H1 (cell line): ENCODE measurements around the gene TGFB2. TPM values are rescaled to one million over a fixed set of nuclear protein-coding genes. Genes with fewer than 3 reads are reported as not detected.

Experiments
- CTCF ChIA-PET: fragments of 300-600 bp; sonication (Branson Sonifier 250); formaldehyde crosslinking; loops from one replicate; lab custom pipeline; 2021; ENCODE audit not compliant: partially characterized antibody; lab: Charles Lee
- POLR2A ChIA-PET: fragments of 300-600 bp; sonication (Branson Sonifier 250); formaldehyde crosslinking; loops from one replicate; lab custom pipeline; 2021; ENCODE audit warnings: inconsistent platforms; ENCODE audit not compliant: partially characterized antibody; lab: Charles Lee
- DNase-seq, 2 experiments: peaks; one replicate each; pipeline versions ENCODE4 v3.0.0 to v3.0.0-alpha.2; 2010 to 2022; ENCODE audit warnings: low spot score in 2 of 2, low read depth in 1 of 2, mixed read lengths in 1 of 2
- FAIRE-seq: peaks from 2 replicates; lab custom pipeline; 2011; peaks lifted over from hg19 to GRCh38; lab: Jason Lieb, UNC
- H2AFZ ChIP-seq: 2 replicates; pipeline ENCODE4 v1.8.1; 2012; ENCODE audit warnings: low read length, inconsistent platforms
- H2AK5ac ChIP-seq: 2 replicates; pipeline ENCODE4 v1.6.1; 2013; ENCODE audit warnings: low read depth, low read length
- H2BK120ac ChIP-seq: replicated peaks from 2 replicates; pipeline ENCODE3; 2013; ENCODE audit warnings: low read depth, low read length, inconsistent platforms
- H2BK12ac ChIP-seq: 2 replicates; pipeline ENCODE4 v1.6.1; 2013; ENCODE audit warnings: low read depth, low read length
- H2BK15ac ChIP-seq: 2 replicates; pipeline ENCODE4 v1.6.1; 2013; ENCODE audit warnings: low read length
- H2BK20ac ChIP-seq: 2 replicates; pipeline ENCODE4 v1.6.1; 2013; ENCODE audit warnings: low read length
- H2BK5ac ChIP-seq: 2 replicates; pipeline ENCODE4 v1.6.1; 2013; ENCODE audit warnings: low read depth, low read length
- H3K14ac ChIP-seq: 2 replicates; pipeline ENCODE4 v1.6.1; 2013; ENCODE audit warnings: inconsistent platforms; ENCODE audit not compliant: insufficient read length
- H3K18ac ChIP-seq: 2 replicates; pipeline ENCODE4 v1.6.1; 2013; ENCODE audit warnings: low read length; ENCODE audit errors: extremely low read depth
- H3K23ac ChIP-seq: 2 replicates; pipeline ENCODE4 v1.6.1; 2013; ENCODE audit warnings: inconsistent platforms; ENCODE audit not compliant: insufficient read length
- H3K23me2 ChIP-seq: 2 replicates; pipeline ENCODE4 v1.6.1; 2013; ENCODE audit warnings: low read depth, low read length
- H3K27ac ChIP-seq: 2 replicates; pipeline ENCODE4 v1.6.1; 2011; ENCODE audit warnings: low read depth, low read length, inconsistent platforms
- H3K27me3 ChIP-seq, 4 experiments: replicated peaks in 1 of 4; 1 replicate in 1 of 4; 2 replicates in 3 of 4; pipeline versions ENCODE4 v1.6.1 to v1.8.1; 2011 to 2013; ENCODE audit warnings: low read length in 3 of 4, mild to moderate bottlenecking in 3 of 4, inconsistent platforms in 2 of 4, mixed read lengths in 2 of 4, moderate library complexity in 1 of 4; ENCODE audit not compliant: control insufficient read depth in 3 of 4, insufficient read depth in 3 of 4; ENCODE audit errors: extremely low read depth in 1 of 4
- H3K36me3 ChIP-seq, 4 experiments: 2 replicates each; pipeline versions ENCODE4 v1.6.1 to v1.8.1; 2011 to 2013; ENCODE audit warnings: mild to moderate bottlenecking in 4 of 4, low read length in 3 of 4, moderate library complexity in 2 of 4, control low read depth in 1 of 4, inconsistent platforms in 1 of 4; ENCODE audit not compliant: insufficient read depth in 4 of 4, control insufficient read depth in 2 of 4
- H3K4ac ChIP-seq: replicated peaks from 2 replicates; pipeline ENCODE3; 2013; ENCODE audit warnings: low read length, low read depth, mixed read lengths, inconsistent platforms; ENCODE audit not compliant: insufficient read length
- H3K4me1 ChIP-seq, 4 experiments: replicated peaks in 1 of 4; 1 replicate in 1 of 4; 2 replicates in 3 of 4; pipeline versions ENCODE4 v1.6.1 to v1.8.1; 2011 to 2013; ENCODE audit warnings: low read length in 3 of 4, inconsistent platforms in 2 of 4, mixed read lengths in 1 of 4; ENCODE audit not compliant: insufficient read depth in 4 of 4, control insufficient read depth in 3 of 4
- H3K4me2 ChIP-seq, 2 experiments: 2 replicates each; pipeline versions ENCODE4 v1.6.1 to v1.8.1; 2011 to 2013; ENCODE audit warnings: low read depth in 2 of 2, low read length in 2 of 2, control low read depth in 1 of 2, inconsistent platforms in 1 of 2, mild to moderate bottlenecking in 1 of 2; ENCODE audit not compliant: insufficient read depth in 1 of 2
- H3K4me3 ChIP-seq, 4 experiments: fragments of 200-600, 300-600 bp in 1 of 4; sonication (generic), shearing (Covaris generic), sonication (Bioruptor Twin) in 1 of 4; 2 replicates each; pipeline versions ENCODE4 v1.5.1 to v1.8.1; 2011 to 2016; ENCODE audit warnings: low read length in 4 of 4, low read depth in 3 of 4, control low read depth in 2 of 4, inconsistent platforms in 2 of 4, mild to moderate bottlenecking in 2 of 4, mixed read lengths in 1 of 4, moderate library complexity in 1 of 4; ENCODE audit not compliant: insufficient read depth in 2 of 4; ENCODE audit errors: extremely low read depth in 1 of 4
- H3K56ac ChIP-seq: replicated peaks from 2 replicates; pipeline ENCODE3; 2013; ENCODE audit warnings: low read depth, mild to moderate bottlenecking, mixed read lengths, low read length, inconsistent platforms; ENCODE audit not compliant: insufficient read length
- H3K79me1 ChIP-seq: 2 replicates; pipeline ENCODE4 v1.6.1; 2013; ENCODE audit warnings: low read depth, low read length, control low read depth
- H3K79me2 ChIP-seq, 2 experiments: 2 replicates each; pipeline versions ENCODE4 v1.6.1 to v1.8.1; 2012 to 2013; ENCODE audit warnings: low read length in 2 of 2, mild to moderate bottlenecking in 2 of 2, inconsistent platforms in 1 of 2; ENCODE audit not compliant: insufficient read depth in 2 of 2, control insufficient read depth in 1 of 2
- H3K9ac ChIP-seq, 4 experiments: replicated peaks in 1 of 4; 1 replicate in 1 of 4; 2 replicates in 3 of 4; pipeline versions ENCODE4 v1.6.1 to v1.8.1; 2011 to 2013; ENCODE audit warnings: low read depth in 3 of 4, low read length in 3 of 4, control low read depth in 2 of 4, mild to moderate bottlenecking in 2 of 4, moderate library complexity in 2 of 4, inconsistent platforms in 1 of 4; ENCODE audit errors: extremely low read depth in 1 of 4
- H3K9me3 ChIP-seq, 2 experiments: 2 replicates each; pipeline versions ENCODE4 v1.6.1 to v1.8.1; 2012 to 2013; ENCODE audit warnings: mild to moderate bottlenecking in 2 of 2, moderate library complexity in 2 of 2, control low read depth in 1 of 2, inconsistent platforms in 1 of 2, low read depth in 1 of 2, low read length in 1 of 2, mixed read lengths in 1 of 2; ENCODE audit not compliant: insufficient read depth in 2 of 2
- H4K20me1 ChIP-seq, 2 experiments: replicated peaks in 1 of 2; 2 replicates each; pipeline versions ENCODE3 to v1.8.1; 2011 to 2013; ENCODE audit warnings: inconsistent platforms in 2 of 2, low read length in 2 of 2, mild to moderate bottlenecking in 1 of 2; ENCODE audit not compliant: insufficient read depth in 2 of 2, control insufficient read depth in 1 of 2
- H4K5ac ChIP-seq: 2 replicates; pipeline ENCODE4 v1.6.1; 2013; ENCODE audit warnings: low read length, low read depth, mixed read lengths, inconsistent platforms; ENCODE audit not compliant: insufficient read length
- H4K8ac ChIP-seq: 2 replicates; pipeline ENCODE4 v1.8.0; 2013; ENCODE audit warnings: mild to moderate bottlenecking, moderate library complexity, low read length, inconsistent platforms; ENCODE audit not compliant: insufficient read depth; ENCODE audit errors: extremely low read depth
- H4K91ac ChIP-seq: replicated peaks from 2 replicates; pipeline ENCODE3; 2013; ENCODE audit warnings: low read length, mixed read lengths, inconsistent platforms; ENCODE audit not compliant: insufficient read length
- CEBPB ChIP-seq: IDR thresholded peaks from 2 replicates; pipeline ENCODE4 v1.6.1; 2012; ENCODE audit warnings: low read depth, low read length
- JUND ChIP-seq: IDR thresholded peaks from 2 replicates; pipeline ENCODE4 v1.6.1; 2011; ENCODE audit warnings: mild to moderate bottlenecking, improper control_type of control experiment, low read length
- RAD21 ChIP-seq, 2 experiments: IDR thresholded peaks in 1 of 2; conservative IDR thresholded peaks in 1 of 2; 2 replicates each; pipeline ENCODE4 v1.6.1; 2011; ENCODE audit warnings: low read depth in 2 of 2, low read length in 2 of 2, improper control_type of control experiment in 1 of 2, inconsistent platforms in 1 of 2, mild to moderate bottlenecking in 1 of 2, moderate library complexity in 1 of 2
- TAF1 ChIP-seq: IDR thresholded peaks from 2 replicates; pipeline ENCODE4 v1.6.1; 2011; ENCODE audit warnings: mild to moderate bottlenecking, low read depth, low read length
- TBP ChIP-seq: IDR thresholded peaks from 2 replicates; pipeline ENCODE4 v1.6.1; 2011; ENCODE audit warnings: low read depth, low read length, improper control_type of control experiment
- WGBS, 2 experiments: shearing (Covaris generic) in 1 of 2; methylation state at CpG; one replicate each; pipeline versions ENCODE4 v1.1.6 to v1.1.7; 2013 to 2015; ENCODE audit warnings: low lambda C conversion rate in 2 of 2, mixed read lengths in 2 of 2, inconsistent platforms in 1 of 2, low coverage in 1 of 2, missing lambda C conversion rate in 1 of 2; ENCODE audit not compliant: insufficient replicate concordance in 2 of 2, insufficient coverage in 1 of 2, insufficient read length in 1 of 2; ENCODE audit errors: extremely low coverage in 1 of 2, missing lambda C conversion rate in 1 of 2; 5-methylcytosine and 5-hydroxymethylcytosine counted together
- polyA plus RNA-seq, 7 experiments: library from polyadenylated mRNA; depleted of rRNA in 3 of 7; stranded (reverse) in 5 of 7; unstranded in 2 of 7; fragments of >200 nt in 5 of 7; fragments of 200-250 nt in 2 of 7; gene quantifications; 1 replicate in 5 of 7; 2 replicates in 1 of 7; 4 replicates in 1 of 7; pipeline versions ENCODE4 v1.2.1 to v1.2.3, GENCODE V29; 2011 to 2013; ENCODE audit warnings: missing spikeins in 2 of 7, mixed read lengths in 2 of 7
- total RNA-seq: library from RNA; stranded (reverse); fragmentation: NEBNext Ultra II Directional; extraction: Animal tissue kit (Norgen Biotek cat#: 25700); gene quantifications from 2 replicates; pipeline ENCODE4 v1.2.1, GENCODE V29; 2021
- TF ChIP-seq, protein P1 (sequence below): IDR thresholded peaks from 2 replicates; pipeline ENCODE4 v1.6.1; 2012; ENCODE audit warnings: inconsistent platforms

TGFB2 gene
- total and polyA plus RNA-seq, 2 of the 8 experiments (the other 6 are each of a cell fraction or from before 2014, with no cell fraction given), result 0.26 to 0.84 TPM

DNA sequence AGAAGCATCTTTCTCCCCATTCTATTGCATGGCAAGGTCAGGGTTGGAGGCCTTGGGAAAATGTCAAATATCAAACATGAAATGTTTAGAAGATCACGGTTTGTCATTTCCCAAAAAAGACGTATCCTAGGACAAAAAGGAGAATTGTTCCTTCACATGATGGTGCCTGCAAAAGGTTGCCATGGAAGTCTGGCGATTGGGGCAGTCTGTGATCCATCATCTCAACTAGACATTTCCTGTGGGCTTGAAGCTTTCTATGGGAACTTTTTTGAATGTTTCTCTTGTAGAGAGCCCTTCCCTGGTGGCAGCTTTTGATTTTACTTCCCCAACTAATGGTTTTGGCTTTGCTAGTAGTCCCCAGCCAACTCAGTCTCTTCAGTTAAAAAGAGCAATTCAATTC, 106.3 kb downstream of the TGFB2 start:
- 100% methylated on average over 3 of the region's 3 CpGs; no CpG with 5 or more reads in 1 of the 2 experiments for WGBS, 2 experiments
- no peak overlapping the region for H4K5ac ChIP-seq
- no peak overlapping the region for H4K91ac ChIP-seq
- H3K27ac ChIP-seq, result no peak overlapping the region
- H3K4me2 ChIP-seq, result no peak overlapping the region
- no peaks in the 10 kb centered on the region for H3K79me1 ChIP-seq
- no peak overlapping the region for H4K8ac ChIP-seq
- no peak overlapping the region for H3K14ac ChIP-seq
- H2BK120ac ChIP-seq, result no peak overlapping the region
- H3K4me1 ChIP-seq, result no peaks in the 10 kb centered on the region
- no peak overlapping the region for H2BK12ac ChIP-seq
- no peaks in the 10 kb centered on the region for H3K27me3 ChIP-seq
- no peak overlapping the region for H2AFZ ChIP-seq
- no peak overlapping the region for H3K4me3 ChIP-seq
- no peak for DNase-seq
- no peak overlapping the region for H3K18ac ChIP-seq
- no peak overlapping the region for H3K56ac ChIP-seq
- no peaks in the 10 kb centered on the region for H3K9me3 ChIP-seq
- H2BK5ac ChIP-seq, result no peak overlapping the region
- TF ChIP-seq, protein P1, sequence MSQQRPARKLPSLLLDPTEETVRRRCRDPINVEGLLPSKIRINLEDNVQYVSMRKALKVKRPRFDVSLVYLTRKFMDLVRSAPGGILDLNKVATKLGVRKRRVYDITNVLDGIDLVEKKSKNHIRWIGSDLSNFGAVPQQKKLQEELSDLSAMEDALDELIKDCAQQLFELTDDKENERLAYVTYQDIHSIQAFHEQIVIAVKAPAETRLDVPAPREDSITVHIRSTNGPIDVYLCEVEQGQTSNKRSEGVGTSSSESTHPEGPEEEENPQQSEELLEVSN, result no peak
- TF ChIP-seq TAF1, result no peak
- TF ChIP-seq TBP, result no peak
- TF ChIP-seq RAD21 (IDR thresholded peaks at IDR 0.05 in 1 of 2, conservative IDR thresholded peaks at IDR 0.05 in 1 of 2; ENCODE audit: low read depth in 2 of 2, low read length in 2 of 2), result no peak
- TF ChIP-seq JUND, result no peak
- TF ChIP-seq CEBPB, result no peak
- no peak overlapping the region for H2BK20ac ChIP-seq
- no peaks in the 10 kb centered on the region for H4K20me1 ChIP-seq
- no peak overlapping the region for H3K23ac ChIP-seq
- POLR2A ChIA-PET, result no interaction called here
- no peaks in the 10 kb centered on the region for H3K23me2 ChIP-seq
- H2BK15ac ChIP-seq, result no peak overlapping the region
- CTCF ChIA-PET, result no interaction called here
- H3K36me3 ChIP-seq, result no peaks in the 10 kb centered on the region
- no peak overlapping the region for H2AK5ac ChIP-seq
- H3K79me2 ChIP-seq, result no peaks in the 10 kb centered on the region
- no peak overlapping the region for H3K4ac ChIP-seq
- H3K9ac ChIP-seq, result no peak overlapping the region
- FAIRE-seq, result no peak
